ENCODE measurements around the gene NAV1. TPM values are rescaled to one million over a fixed set of nuclear protein-coding genes. Genes with fewer than 3 reads are reported as not detected.

NAV1 gene
- total and polyA plus RNA-seq, 2 of the 8 experiments (the other 6 are each of a cell fraction or from before 2014, with no cell fraction given): 9.9 to 42.7 TPM

- no peak overlapping the region for H3K14ac ChIP-seq (ENCODE audit: insufficient read length)
- no peak overlapping the region for H2BK120ac ChIP-seq (replicated peaks; ENCODE audit: low read depth, low read length)
- no peak overlapping the region for H3K4me3 ChIP-seq (ENCODE audit: extremely low read depth in 1 of 4, insufficient read depth in 2 of 4, low read depth in 3 of 4, low read length in 4 of 4)
- 87% methylated on average over 12 of the region's 12 CpGs; no CpG with 5 or more reads in 1 of the 2 experiments for WGBS, 2 experiments (ENCODE audit: extremely low coverage in 1 of 2, insufficient coverage in 1 of 2, insufficient read length in 1 of 2, insufficient replicate concordance in 2 of 2, low coverage in 1 of 2, low lambda C conversion rate in 2 of 2, missing lambda C conversion rate in 1 of 2)
- TF ChIP-seq EZH2 (IDR thresholded peaks at IDR 0.05; ENCODE audit: low read depth, low read length, severe bottlenecking) (no peak), SIRT6 (IDR thresholded peaks at IDR 0.05; ENCODE audit: low read length) (no peak)
- H4K8ac ChIP-seq (ENCODE audit: extremely low read depth, insufficient read depth, low read length): no peak overlapping the region; the same call in 1 of the 2 replicates
- no peak overlapping the region; the same call in 1 of the 2 replicates for H2BK12ac ChIP-seq (ENCODE audit: low read depth, low read length)
- H2BK20ac ChIP-seq (ENCODE audit: low read length): no peak overlapping the region
- H2AFZ ChIP-seq (ENCODE audit: low read length): no peak overlapping the region
- no peak overlapping the region for H4K91ac ChIP-seq (replicated peaks; ENCODE audit: insufficient read length, low read length)
- no peaks in the 10 kb centered on the region for H3K36me3 ChIP-seq (ENCODE audit: control insufficient read depth in 2 of 4, insufficient read depth in 4 of 4, low read length in 3 of 4)
- no peak for FAIRE-seq
- DNase-seq (ENCODE audit: low read depth in 1 of 2, low spot score in 2 of 2): no peak
- H3K27ac ChIP-seq (ENCODE audit: low read depth, low read length): no peak overlapping the region
- no peaks in the 10 kb centered on the region for H3K79me1 ChIP-seq (ENCODE audit: low read depth, low read length)
- H3K4ac ChIP-seq (replicated peaks; ENCODE audit: insufficient read length, low read depth, low read length): no peak overlapping the region
- H3K23ac ChIP-seq (ENCODE audit: insufficient read length): no peak overlapping the region
- POLR2A ChIA-PET (ENCODE audit: partially characterized antibody): no interaction called here
- no peak overlapping the region for H2AK5ac ChIP-seq (ENCODE audit: low read depth, low read length)
- H3K9me3 ChIP-seq (ENCODE audit: insufficient read depth in 2 of 2, low read depth in 1 of 2, low read length in 1 of 2): no peaks in the 10 kb centered on the region
- no peaks in the 10 kb centered on the region for H3K23me2 ChIP-seq (ENCODE audit: low read depth, low read length)
- H4K20me1 ChIP-seq (replicated peaks in 1 of 2; ENCODE audit: control insufficient read depth in 1 of 2, insufficient read depth in 2 of 2, low read length in 2 of 2): no peaks in the 10 kb centered on the region
- H3K27me3 ChIP-seq (replicated peaks in 1 of 4; ENCODE audit: control insufficient read depth in 3 of 4, extremely low read depth in 1 of 4, insufficient read depth in 3 of 4, low read length in 3 of 4): no peaks in the 10 kb centered on the region
- no peak overlapping the region for H3K56ac ChIP-seq (replicated peaks; ENCODE audit: insufficient read length, low read depth, low read length)
- H3K9ac ChIP-seq (replicated peaks in 1 of 4; ENCODE audit: extremely low read depth in 1 of 4, low read depth in 3 of 4, low read length in 3 of 4): no peak overlapping the region; a peak in 1 of 7 replicates
- no peak overlapping the region for H4K5ac ChIP-seq (ENCODE audit: insufficient read length, low read depth, low read length)
- H3K79me2 ChIP-seq (ENCODE audit: control insufficient read depth in 1 of 2, insufficient read depth in 2 of 2, low read length in 2 of 2): no peaks in the 10 kb centered on the region
- no peak overlapping the region; the same call in 1 of the 2 replicates for H3K18ac ChIP-seq (ENCODE audit: extremely low read depth, low read length)
- no peak overlapping the region for H2BK15ac ChIP-seq (ENCODE audit: low read length)
- CTCF ChIA-PET (ENCODE audit: partially characterized antibody): interaction anchor here (0.6 to 22.6 kb wide), 9 partner anchors 9 to 270 kb away, joined by 3 to 499 read pairs (median 5); no protein-coding TSS in a partner anchor
- no peaks in the 10 kb centered on the region; a peak in 1 of 7 replicates for H3K4me1 ChIP-seq (replicated peaks in 1 of 4; ENCODE audit: control insufficient read depth in 3 of 4, insufficient read depth in 4 of 4, low read length in 3 of 4)
- H2BK5ac ChIP-seq (ENCODE audit: low read depth, low read length): no peak overlapping the region
- no peak overlapping the region for H3K4me2 ChIP-seq (ENCODE audit: insufficient read depth in 1 of 2, low read depth in 2 of 2, low read length in 2 of 2)
Observed at GRCh38 chr1:201565771-201566528, 27.0 kb downstream of the NAV1 start.

Data from H1 (cell line).